NCI-H2227 (cell line): Measurements from ENCODE around the gene TNK2.
"Not testable (repeated sequence)": the region's sequence is repeated elsewhere in the genome, so short reads cannot be mapped to it uniquely, and the experiment has no call there.

Experiments
- DNase-seq: peaks from one replicate; lab custom pipeline; 2025; ENCODE audit not compliant: unreplicated experiment; lab: John Stamatoyannopoulos, UW

Gene TNK2

DNA sequence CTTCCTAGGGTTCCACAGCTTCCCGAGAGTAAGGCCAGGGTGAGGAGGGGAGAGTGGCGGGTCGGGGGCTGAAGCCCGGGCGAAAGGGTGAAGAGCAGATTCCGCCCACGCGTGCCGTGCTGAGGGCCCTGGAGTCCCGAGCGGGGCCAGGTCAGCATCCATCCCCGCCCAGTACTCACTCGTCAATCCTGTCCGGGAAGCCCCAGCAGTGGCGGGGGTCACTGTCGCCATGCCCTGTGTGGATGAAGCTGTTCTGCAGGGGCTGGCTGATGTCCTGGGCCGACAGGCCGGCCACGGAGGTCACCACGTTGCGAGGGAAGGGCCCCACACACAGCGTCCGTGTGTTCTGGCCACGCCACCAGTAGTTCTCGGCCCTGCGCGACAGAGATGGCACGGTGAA lies 36.3 kb downstream of the TNK2 start:
- DNase-seq, result no peak

DNA sequence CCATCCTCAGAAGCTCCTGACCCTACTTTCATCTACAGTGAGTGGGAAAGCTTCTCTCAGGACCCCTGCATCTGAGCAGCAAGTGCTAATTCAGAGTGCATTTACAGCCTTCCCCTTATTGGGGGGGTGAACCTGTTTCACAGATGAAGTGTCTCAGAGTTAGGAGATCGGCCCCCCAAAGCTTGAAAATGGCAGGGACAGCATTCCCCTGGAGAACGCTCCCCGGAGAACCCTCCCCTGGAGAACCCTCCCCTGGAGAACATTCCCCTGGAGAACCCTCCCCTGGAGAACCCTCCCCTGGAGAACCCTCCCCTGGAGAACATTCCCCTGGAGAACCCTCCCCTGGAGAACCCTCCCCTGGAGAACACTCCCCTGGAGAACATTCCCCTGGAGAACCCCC lies 36.7 kb downstream of the TNK2 start:
- not testable (repeated sequence) for DNase-seq

DNA sequence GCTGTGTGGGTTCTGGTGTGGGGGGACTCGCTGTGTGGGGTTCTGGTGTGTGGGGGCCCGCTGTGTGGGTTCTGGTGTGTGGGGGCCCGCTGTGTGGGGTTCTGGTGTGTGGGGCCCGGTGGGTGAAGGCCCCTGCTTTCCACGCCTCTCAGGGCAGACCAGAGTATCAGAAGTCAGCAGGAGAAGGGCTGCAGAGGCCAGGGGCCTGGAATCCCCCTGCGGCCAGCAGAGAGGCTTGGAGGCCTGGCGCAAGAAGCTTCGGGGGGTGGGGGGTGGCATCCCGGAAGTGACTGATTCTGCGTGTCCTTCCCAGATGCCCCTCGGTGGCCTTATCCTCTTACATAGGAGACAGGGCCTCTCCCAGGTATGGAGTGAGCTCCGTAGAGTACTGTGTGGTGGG lies 37.4 kb downstream of the TNK2 start:
- no peak for DNase-seq

DNA sequence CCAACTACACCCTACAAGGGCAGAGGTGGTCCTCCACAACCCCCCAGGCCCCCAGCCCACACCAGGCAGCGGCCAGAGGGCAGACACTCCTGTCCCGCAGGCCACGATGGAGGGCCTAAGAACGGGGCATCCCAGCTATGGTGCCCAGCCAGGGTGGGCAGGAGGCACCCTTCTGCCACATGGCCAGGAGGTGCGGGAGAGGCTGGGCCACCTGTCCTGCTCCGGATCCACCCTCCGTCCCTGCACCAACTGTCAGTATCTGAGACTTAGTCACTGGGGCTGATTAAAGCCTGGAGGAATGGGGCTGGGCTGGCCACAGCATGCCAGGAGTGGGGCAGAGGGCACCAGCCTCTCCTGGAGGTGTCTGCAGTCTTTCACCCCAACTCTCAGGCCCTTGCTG lies 37.9 kb downstream of the TNK2 start:
- DNase-seq, result no peak

DNA sequence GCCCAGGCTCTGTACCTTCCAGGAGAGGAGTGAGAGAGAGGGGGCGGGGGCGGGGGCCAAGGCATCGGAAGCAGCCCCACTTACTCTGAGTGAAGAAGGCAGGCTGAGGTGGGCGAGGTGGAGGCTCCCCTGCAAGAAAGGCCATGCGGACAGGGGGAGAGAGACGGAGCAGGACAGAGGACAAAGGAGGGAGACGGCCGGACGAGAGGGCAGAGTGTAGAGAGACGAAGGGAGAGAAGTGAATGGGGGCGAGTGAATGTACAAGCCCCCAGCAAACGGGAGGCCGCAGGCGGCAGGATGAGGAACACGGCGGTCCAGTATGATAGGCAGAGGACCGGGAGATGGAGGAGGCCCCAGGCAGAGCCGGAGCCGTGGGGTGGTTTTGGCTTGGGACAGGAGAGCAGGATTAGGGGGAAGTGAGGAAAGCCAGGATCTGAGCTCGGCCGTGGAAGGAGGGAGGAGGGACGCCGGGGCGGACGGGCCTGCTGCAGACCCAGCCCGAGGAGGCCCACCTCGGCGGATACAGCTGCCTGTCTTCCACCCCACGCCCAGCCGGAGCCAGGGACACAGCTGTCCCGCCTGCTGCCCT lies 38.8 kb downstream of the TNK2 start:
- no peak for DNase-seq

DNA sequence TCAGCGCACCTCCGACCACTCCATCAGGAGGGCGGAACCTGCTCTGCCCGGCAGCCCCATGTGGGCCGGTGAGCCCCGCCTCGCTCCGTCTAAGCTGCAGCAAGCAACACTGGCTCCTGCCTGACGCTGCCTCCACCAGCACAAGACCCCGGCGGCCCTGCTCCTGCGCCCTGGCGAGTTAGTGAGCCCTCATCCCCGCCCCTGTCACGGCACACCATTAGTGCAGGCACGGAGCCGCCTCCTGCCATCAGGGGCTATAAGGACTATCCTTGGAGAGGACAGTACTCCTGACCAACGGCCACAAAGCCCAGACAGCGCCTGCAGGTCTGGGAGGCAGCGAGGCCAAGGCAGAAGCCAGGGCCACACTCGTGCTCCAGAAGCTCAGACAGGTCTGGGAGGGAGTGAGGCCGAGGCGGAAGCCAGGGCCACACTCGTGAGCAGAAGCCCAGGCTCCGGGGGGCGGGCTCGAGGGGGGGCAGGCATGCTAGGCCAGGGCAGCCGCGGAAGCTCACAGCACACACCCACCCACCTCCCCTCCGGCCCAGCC lies 39.4 kb downstream of the TNK2 start:
- DNase-seq, result no peak

DNA sequence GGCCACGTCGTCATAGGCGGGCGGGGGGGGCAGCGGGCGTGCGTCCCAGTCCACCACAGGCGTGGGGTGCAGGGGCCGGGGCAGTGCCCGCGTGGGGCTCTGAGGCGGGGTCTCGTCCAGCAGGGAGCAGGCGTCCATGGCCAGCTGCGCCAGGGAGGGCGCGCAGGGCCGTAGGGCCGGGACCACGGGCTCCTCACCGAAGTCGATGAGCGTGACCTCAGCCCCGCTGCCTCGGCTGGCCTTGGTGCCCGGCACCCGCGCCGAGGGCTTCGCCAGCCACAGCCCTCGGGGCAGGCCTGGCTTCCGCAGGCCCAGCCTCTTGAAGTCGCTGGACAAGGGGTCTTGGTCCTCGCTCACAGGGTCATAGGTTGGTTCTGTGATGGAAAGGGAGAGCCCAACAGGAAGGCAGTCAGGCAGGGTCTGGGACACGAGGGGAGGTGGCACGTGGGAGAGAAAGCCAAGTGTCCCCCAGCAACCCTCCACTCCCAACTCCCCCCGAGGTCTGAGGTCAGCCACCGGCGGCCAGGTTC lies 40.0 kb downstream of the TNK2 start:
- no peak for DNase-seq

DNA sequence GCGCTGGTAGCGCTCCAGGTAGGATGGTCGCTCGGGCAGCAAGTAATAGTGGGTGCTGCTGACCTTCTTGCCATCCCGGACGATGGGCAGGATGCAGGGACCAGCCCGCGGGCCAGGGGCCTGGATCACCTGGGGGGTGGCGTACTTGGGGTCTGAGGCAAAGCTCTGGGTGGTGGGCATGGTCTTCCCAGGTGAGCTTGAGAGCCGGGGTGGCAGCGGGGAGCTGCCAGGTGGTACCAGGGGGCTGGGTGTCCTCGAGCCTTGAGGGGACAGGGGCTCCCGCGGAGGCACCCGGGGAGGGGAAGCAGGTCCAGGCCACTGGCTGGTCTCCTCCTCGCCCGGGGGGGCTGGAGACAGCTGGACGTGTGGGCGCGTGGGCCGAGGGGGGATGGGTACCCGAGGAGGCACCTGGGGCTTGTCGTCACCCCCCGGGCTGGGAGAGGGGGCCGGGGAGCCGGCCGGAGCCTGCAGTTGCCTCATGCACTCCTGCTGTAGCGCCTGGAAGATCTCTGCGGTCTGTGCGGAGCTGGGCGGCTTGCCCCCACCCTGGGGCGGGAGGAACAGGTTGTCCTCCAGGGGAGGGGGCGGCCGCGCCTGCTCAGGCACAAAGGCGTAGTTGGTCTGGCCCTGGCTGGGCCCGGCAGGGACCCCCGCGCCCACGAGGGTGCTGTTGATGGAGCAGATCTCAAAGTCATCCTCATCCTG lies 40.6 kb downstream of the TNK2 start:
- DNase-seq, result no peak

DNA sequence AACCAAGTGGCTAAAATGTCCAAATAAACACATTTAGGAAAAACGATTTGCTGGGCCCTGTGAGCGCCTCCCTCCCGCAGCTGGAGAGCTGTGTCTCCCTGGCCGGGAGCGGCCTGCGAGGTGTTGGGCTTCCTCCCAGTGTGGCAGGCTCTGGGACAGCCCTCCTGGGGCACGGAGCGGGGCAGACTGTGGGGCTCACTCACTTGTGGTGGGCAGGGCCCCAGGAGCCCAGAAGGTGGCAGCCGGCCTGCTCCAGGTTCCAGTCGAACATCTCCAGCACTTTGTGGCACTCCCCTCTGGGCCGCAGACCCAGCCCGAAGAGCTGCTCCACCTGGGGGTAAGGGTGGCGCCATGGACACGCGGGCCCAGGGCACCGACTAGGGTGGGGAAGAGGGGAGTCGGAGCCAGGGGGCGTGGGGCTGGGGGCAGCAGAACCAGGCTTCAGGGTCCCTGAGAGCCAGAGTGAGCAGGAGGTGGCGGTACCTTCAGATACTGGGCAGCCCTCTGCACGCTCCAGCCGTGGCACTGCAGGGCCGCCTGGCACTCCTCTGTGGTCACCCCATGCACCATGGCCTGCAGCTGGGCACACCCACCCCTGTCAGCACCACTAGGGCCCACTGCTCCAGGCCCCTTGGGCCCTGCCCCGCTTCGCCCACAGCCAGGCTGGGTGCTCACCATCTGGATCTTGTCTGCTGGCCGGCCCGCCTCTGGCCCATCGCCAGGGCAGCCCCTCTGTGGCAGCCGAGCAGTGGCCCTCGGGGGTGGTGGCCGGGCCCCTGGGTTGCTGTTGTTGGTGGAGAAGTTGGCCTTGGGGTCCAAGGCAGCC lies 41.5 kb downstream of the TNK2 start:
- no peak for DNase-seq

DNA sequence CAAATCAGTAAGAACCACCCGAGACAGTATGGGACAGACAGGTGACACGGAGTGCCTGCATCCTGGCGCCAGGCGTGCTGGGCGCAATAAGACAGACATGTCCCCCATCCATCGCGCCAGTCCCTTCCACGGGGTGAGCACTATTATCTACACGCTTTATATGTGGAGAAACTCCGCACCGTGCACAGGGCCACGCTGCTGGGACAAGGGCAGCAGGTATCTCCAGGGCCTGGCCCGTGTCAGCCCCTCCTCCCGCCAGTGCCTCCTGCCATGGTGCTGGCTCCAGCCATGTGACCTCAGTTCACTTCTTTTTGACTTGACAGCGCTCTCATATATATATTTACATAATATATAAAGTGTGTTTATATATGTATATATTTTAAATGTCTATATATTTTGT lies 42.6 kb downstream of the TNK2 start:
- DNase-seq, result no peak

DNA sequence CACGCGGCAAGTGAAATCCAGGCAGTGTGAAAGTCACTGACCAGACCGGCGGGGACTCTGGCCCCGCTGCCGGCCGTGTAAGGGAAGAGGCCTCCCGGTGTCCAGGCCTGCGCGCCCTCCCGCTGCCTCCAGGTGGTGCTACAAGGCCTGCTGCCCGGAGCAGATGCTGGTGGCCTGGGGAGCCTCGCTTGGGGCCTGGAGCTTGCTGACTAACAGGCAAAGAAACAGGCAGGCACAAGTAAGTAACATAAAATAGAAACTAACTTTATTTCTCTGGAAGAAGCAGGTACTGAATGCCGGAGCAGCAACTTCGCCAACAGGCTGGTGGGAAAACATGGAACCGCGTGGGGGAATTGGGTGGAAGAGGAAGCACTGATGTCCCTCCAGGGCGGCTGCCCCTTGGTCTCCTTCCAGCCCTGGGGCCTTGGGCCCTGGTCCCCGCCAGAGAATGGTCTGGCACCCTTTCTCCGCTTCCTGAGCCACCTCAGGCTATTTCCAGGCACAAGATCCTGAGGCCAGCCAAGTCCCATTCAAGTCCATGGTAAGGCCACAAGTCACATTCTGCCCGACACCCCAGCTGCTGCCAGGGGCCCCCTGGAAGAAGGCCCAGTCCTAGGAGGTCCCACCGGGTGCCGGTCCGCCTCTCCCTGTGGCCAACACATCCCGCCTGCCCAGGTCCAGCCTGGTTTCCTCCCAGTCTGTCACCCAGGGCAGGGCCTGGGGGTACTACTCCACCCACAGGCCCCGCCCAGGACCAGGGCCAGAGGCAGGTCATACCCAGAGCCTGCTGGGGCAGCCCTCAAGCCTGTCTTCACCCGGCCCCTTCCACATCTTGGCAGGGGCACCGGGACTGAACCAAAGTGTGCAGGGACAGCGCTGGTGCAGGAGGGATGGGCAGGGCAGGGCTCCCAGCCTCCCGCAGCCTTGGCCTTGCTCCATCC lies 45.0 kb downstream of the TNK2 start:
- DNase-seq, result peak; percentile 62

DNA sequence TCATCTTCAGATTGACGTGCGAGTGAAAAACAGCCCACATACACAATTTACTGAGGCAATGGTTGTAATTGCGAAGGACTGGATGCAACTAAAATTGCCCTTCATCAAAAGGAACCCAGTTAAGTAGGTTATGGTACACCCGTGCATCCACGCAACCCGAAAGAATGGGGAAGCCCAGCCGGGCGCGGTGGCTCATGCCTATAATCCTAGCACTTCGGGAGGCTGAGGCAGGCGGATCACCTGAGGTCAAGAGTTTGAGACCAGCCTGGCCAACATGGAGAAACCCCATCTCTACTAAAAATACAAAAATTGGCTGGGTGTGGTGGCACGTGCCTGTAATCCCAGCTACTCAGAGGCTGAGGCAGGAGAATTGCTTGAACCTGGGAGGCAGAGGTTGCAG lies 46.0 kb downstream of the TNK2 start:
- not testable (repeated sequence) for DNase-seq

DNA sequence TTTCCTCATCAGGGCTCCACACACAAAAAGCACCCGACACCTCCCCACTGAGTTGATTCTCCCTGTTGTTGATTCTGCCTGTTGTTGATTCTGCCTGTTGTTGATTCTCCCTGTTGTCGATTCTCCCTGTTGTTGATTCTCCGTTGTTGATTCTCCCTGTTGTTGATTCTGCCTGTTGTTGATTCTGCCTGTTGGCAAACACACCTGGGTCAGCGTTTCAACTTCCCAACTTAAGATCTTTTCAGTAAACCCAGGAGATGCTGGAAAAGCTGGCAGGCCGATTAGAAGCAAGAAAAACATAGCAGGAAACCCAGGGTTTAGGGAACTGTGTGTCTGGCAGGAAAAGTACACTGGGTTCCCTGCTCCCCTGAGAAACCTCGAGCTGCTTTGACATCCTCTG lies 47.9 kb downstream of the TNK2 start:
- no peak for DNase-seq

DNA sequence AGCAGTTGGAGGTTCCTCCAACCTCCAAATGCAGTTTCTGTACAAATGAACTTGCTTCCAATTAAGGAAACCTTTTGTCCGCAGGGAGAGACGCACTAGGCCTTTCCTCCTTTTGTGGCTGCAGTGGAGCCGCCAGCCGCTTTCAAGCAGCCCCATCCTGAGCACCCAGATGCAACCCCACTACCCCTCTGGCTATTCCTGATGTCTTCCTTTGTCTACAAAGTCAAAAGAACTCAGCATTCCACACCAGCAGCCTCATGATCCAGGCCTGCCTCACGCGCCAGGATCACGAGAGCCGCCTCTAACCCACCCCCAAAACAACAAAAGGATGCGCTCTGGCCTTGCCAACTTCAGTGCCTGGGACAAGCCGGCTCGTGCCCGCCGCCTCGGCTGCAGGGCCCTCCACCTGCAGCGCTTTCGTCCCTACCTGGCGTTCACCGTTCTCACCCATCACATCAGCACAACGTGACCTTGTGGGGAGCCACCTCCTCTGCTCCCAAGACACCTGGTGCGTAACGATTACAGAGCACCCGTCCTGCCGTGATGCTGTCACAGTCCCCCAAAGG lies 48.4 kb downstream of the TNK2 start:
- no peak for DNase-seq

DNA sequence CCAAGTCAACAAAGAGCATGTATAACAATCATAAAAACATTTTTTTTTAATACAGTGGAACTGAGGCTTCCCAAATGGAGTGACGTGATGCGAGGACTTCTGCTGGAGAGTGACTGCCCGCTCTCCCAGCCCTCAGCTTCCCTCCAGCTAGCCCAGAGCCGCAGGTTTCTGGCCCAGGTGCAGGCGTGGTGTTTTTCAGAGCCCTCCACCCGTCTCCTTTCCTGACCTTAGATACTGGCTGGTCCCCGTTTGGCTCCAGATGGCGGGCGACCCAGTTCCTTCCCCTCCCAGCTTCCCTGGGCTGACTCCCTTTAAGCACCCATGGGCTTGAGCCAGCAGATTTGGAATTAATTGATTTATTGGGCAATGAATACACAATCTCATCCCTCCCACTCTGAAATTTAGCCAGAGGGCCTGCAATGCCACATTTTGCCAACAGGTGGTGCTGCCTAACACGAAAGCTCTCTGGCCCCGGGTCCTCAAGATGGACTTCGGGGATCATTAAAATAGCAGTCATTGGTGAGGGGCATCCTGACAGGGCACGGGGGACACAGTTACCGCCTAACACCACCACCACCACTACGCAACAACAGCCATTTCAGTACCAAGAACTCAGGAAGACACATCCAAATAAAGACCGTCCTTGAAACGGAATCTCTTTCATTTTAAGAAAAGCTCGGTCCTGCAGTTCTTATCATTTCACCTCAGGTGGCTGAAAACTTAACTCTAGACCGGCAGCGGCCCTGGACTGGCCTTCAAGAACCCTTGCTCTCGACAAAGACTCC lies 49.1 kb downstream of the TNK2 start:
- DNase-seq, result peak; percentile 86

DNA sequence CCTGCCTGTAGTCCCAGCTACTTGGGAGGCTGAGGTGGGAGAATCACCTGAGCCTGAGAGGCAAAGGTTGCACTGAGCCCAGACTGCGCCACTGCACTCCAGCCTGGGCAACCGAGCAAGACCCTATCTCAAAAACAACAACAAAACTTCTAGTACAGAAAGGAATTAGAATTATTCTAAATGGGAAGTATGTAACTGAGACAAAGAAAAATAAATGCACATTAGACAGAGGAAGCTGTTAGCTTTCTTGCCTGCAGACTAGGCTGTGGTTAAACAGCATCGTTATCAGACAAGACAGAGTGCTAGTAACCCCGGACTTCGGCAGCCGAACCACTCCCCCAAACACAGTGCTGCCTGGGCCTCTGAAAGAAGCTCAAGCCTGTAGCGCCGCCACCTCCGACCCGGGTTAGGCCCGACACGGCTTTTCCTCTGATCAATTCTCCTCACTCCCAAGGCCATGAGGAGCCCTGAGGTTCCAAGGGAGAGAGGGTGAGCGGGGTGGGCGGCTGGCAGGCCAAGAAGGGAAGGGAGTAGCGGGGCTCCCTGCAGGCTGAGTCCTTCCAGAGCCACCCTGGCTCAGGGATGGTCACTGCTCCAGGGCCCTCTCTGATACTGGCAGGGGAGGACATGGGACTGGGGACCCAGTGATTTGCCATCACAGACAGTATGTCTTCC lies 51.8 kb downstream of the TNK2 start:
- DNase-seq, result no peak

DNA sequence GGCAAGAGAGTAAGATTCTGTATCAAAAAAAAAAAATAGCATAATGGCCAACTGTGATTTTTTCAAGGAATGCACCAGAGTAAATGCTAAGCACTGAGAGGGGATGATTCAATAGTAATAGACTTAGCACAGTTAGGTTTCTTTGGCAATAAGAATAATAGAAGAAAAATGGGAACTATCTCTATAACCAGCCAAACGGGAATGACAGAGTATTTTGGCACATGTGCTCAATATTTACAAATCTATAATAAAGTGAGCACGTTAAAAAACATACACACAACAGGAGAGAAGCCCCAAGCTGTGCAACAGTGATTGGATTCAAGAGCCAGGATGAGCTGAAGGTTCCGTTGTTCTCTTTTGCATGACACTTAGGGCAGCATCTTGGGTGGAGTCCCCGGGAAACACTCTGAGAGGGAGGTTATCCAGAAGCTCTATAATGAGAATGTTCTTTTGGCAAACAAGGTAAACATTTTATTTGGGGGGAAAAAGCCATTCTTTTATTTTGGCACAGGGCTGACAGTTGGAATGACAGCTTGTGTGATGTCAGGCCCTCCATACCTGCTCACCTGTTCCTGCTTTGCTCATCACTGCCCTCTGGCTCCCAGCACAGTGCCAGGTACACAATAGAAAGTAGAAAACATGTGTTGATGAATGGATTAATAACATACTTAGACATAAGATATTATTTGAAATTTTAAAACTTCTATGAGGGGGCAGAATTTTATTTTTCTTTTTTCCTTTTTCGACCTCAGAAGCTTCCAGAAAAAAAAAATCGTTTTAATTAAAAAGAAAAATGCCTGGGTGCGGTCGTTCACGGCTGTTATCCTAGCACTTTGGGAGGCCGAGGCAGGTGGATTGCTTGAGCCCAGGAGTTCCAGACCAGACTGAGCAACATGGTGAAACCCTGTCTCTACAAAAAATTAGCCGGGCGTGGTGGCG lies 52.6 kb downstream of the TNK2 start:
- DNase-seq, result no peak
